KBM-7 (cell line): ENCODE results near the gene KRTAP5-2.
"Not testable (repeated sequence)": the region's sequence is repeated elsewhere in the genome, so short reads cannot be mapped to it uniquely, and the experiment has no call there.

Source experiments
- DNase-seq: peaks from one replicate; pipeline ENCODE4 v3.0.0-alpha.2; 2015
- in situ Hi-C: fragments of 300-500 bp; cut with MboI; formaldehyde crosslinking; loops from 2 replicates; pipeline ENCODE4 v1.14.3; 2020; ENCODE audit warnings: low sequenced_read_pairs, low pct_unique_long_range_greater_than_20kb, mixed read lengths

The KRTAP5-2 gene

GRCh38 chr11:1629326-1630185 lies 31.5 kb upstream of the KRTAP5-2 start, which contains the start of gene KRTAP5-5:
KRTAP5-5 (plus strand) TSS chr11:1629775; CDS start chr11:1629841, 66 bp downstream.
- DNase-seq: no peak
- in situ Hi-C loops: no loop called here

GRCh38 chr11:1628506-1629325 lies 30.6 kb upstream of the KRTAP5-2 start:
- in situ Hi-C loops: no loop called here
- peak; percentile 56 for DNase-seq

GRCh38 chr11:1625541-1625940 lies 27.4 kb upstream of the KRTAP5-2 start:
- in situ Hi-C loops: no loop called here
- DNase-seq: no peak

GRCh38 chr11:1624621-1625020 lies 26.5 kb upstream of the KRTAP5-2 start:
- DNase-seq: no peak
- in situ Hi-C loops: no loop called here

- DNase-seq: no peak
- in situ Hi-C loops: no loop called here
Observed at GRCh38 chr11:1623716-1624115, 25.6 kb upstream of the KRTAP5-2 start.

- DNase-seq: no peak
- in situ Hi-C loops: no loop called here
Observed at GRCh38 chr11:1622086-1622485, 24.0 kb upstream of the KRTAP5-2 start, which contains the start of gene KRTAP5-4. KRTAP5-4 (minus strand) TSS chr11:1622138; CDS start chr11:1622093, 45 bp downstream.

GRCh38 chr11:1619449-1619848 lies 21.4 kb upstream of the KRTAP5-2 start:
- in situ Hi-C loops: no loop called here
- peak; percentile 50 for DNase-seq

GRCh38 chr11:1618231-1618630 lies 20.1 kb upstream of the KRTAP5-2 start:
- in situ Hi-C loops: no loop called here
- no peak for DNase-seq

- in situ Hi-C loops: no loop called here
- no peak for DNase-seq
Observed at GRCh38 chr11:1608363-1608762, 10.3 kb upstream of the KRTAP5-2 start, which contains the start of gene KRTAP5-3. KRTAP5-3 (minus strand) TSS chr11:1608463; CDS start chr11:1608385, 78 bp downstream.

GRCh38 chr11:1607901-1608300 lies 9.8 kb upstream of the KRTAP5-2 start:
- in situ Hi-C loops, DNase-seq: not testable (repeated sequence)

GRCh38 chr11:1607156-1607845 lies 9.2 kb upstream of the KRTAP5-2 start:
- in situ Hi-C loops, DNase-seq: not testable (repeated sequence)

GRCh38 chr11:1605923-1606322 lies 7.8 kb upstream of the KRTAP5-2 start:
- in situ Hi-C loops, DNase-seq: not testable (repeated sequence)

GRCh38 chr11:1604711-1605110 lies 6.6 kb upstream of the KRTAP5-2 start:
- in situ Hi-C loops: no loop called here
- DNase-seq: no peak

- in situ Hi-C loops: no loop called here
- DNase-seq: no peak
Observed at GRCh38 chr11:1604181-1604580, 6.1 kb upstream of the KRTAP5-2 start.

- DNase-seq: no peak
- in situ Hi-C loops: no loop called here
Observed at GRCh38 chr11:1603629-1604028, 5.5 kb upstream of the KRTAP5-2 start.

GRCh38 chr11:1601663-1602062 lies 3.6 kb upstream of the KRTAP5-2 start:
- in situ Hi-C loops, DNase-seq: not testable (repeated sequence)

- in situ Hi-C loops: no loop called here
- no peak for DNase-seq
Observed at GRCh38 chr11:1600626-1601025, 2.5 kb upstream of the KRTAP5-2 start.

- no peak for DNase-seq
- in situ Hi-C loops: no loop called here
Observed at GRCh38 chr11:1598816-1599215, 722 bp upstream of the KRTAP5-2 start.

GRCh38 chr11:1598406-1598805 lies 312 bp upstream of the KRTAP5-2 start:
- in situ Hi-C loops, DNase-seq: not testable (repeated sequence)
